Keratinocyte (primary cell): ENCODE measurements around the gene H3-3A. TPM values are rescaled to one million over a fixed set of nuclear protein-coding genes. Genes with fewer than 3 reads are reported as not detected.

Source experiments
- DNase-seq: peaks from one replicate; pipeline ENCODE4 v3.0.0-alpha.2; 2011; ENCODE audit warnings: low read depth, missing footprints, low spot score
- FAIRE-seq: peaks from 2 replicates; lab custom pipeline; 2011; peaks lifted over from hg19 to GRCh38; lab: Jason Lieb, UNC
- H2AFZ ChIP-seq: 2 replicates; pipeline ENCODE4 v1.6.0; 2012; ENCODE audit warnings: low read length, control low read depth, inconsistent platforms; ENCODE audit not compliant: control insufficient read depth
- H3K27ac ChIP-seq: 2 replicates; pipeline ENCODE4 v1.5.1; 2011; ENCODE audit warnings: low read length; ENCODE audit not compliant: control insufficient read depth, insufficient read depth
- H3K27me3 ChIP-seq: 3 replicates; pipeline ENCODE4 v1.6.0; 2011; ENCODE audit warnings: low read length; ENCODE audit not compliant: control insufficient read depth, insufficient read depth; ENCODE audit errors: extremely low read depth
- H3K36me3 ChIP-seq, 2 experiments: 2 replicates in 1 of 2; 3 replicates in 1 of 2; pipeline ENCODE4 v1.5.1; 2011; ENCODE audit warnings: low read length in 2 of 2, mild to moderate bottlenecking in 1 of 2; ENCODE audit not compliant: control insufficient read depth in 2 of 2, insufficient read depth in 2 of 2; ENCODE audit errors: extremely low read depth in 1 of 2
- H3K4me1 ChIP-seq: 3 replicates; pipeline ENCODE4 v1.5.1; 2011; ENCODE audit warnings: low read length; ENCODE audit not compliant: control insufficient read depth, insufficient read depth; ENCODE audit errors: extremely low read depth
- H3K4me2 ChIP-seq: 3 replicates; pipeline ENCODE4 v1.6.0; 2011; ENCODE audit warnings: low read depth, low read length; ENCODE audit not compliant: control insufficient read depth, insufficient read depth; ENCODE audit errors: extremely low read depth
- H3K4me3 ChIP-seq, 3 experiments: fragments of 200-600 bp in 1 of 3; sonication (generic) in 1 of 3; 2 replicates in 2 of 3; 3 replicates in 1 of 3; pipeline ENCODE4 v1.5.1; 2011 to 2016; ENCODE audit warnings: low read length in 3 of 3, mild to moderate bottlenecking in 3 of 3, control low read depth in 2 of 3, inconsistent platforms in 1 of 3, low read depth in 1 of 3, mixed read lengths in 1 of 3, mixed run types in 1 of 3, moderate library complexity in 1 of 3; ENCODE audit not compliant: control insufficient read depth in 2 of 3, insufficient read depth in 2 of 3; ENCODE audit errors: extremely low read depth in 1 of 3
- H3K79me2 ChIP-seq: 2 replicates; pipeline ENCODE4 v1.6.0; 2012; ENCODE audit warnings: low read length; ENCODE audit not compliant: control insufficient read depth, insufficient read depth
- H3K9ac ChIP-seq: 3 replicates; pipeline ENCODE4 v1.6.0; 2011; ENCODE audit warnings: low read length; ENCODE audit not compliant: control insufficient read depth, insufficient read depth; ENCODE audit errors: extremely low read depth
- H3K9me1 ChIP-seq: 3 replicates; pipeline ENCODE4 v1.6.0; 2011; ENCODE audit warnings: low read length; ENCODE audit not compliant: control insufficient read depth, insufficient read depth; ENCODE audit errors: extremely low read depth
- H3K9me3 ChIP-seq: 2 replicates; pipeline ENCODE4 v1.5.1; 2012; ENCODE audit warnings: low read depth, low read length; ENCODE audit not compliant: control insufficient read depth
- H4K20me1 ChIP-seq: 3 replicates; pipeline ENCODE4 v1.6.0; 2011; ENCODE audit warnings: low read length; ENCODE audit not compliant: control insufficient read depth, insufficient read depth; ENCODE audit errors: extremely low read depth
- EZH2 ChIP-seq: IDR thresholded peaks from one replicate; pipeline ENCODE4 v1.6.1; 2012; ENCODE audit warnings: inconsistent platforms, mild to moderate bottlenecking, low read length, moderate library complexity
- dilution Hi-C: fragments of 300-500 bp; cut with MboI; formaldehyde crosslinking; loops from one replicate; pipeline ENCODE4 v1.7.0; 2020; ENCODE audit warnings: low sequenced_read_pairs; ENCODE audit not compliant: extremely low pct_ligation_motif_present
- polyA plus RNA-seq, 5 experiments: library from polyadenylated mRNA; depleted of rRNA in 3 of 5; stranded (reverse) in 3 of 5; stranded (forward) in 1 of 5; unstranded in 1 of 5; fragments of >200 nt; gene quantifications; 1 replicate in 1 of 5; 2 replicates in 3 of 5; 3 replicates in 1 of 5; pipeline versions ENCODE4 v1.2.1 to v1.2.3, GENCODE V29; 2011 to 2012; ENCODE audit warnings: missing spikeins in 2 of 5, low read depth in 1 of 5, low replicate concordance in 1 of 5
- TF ChIP-seq, protein P1 (sequence below), 3 experiments: IDR thresholded peaks in 1 of 3; conservative IDR thresholded peaks in 1 of 3; optimal IDR thresholded peaks in 1 of 3; 2 replicates in 2 of 3; 3 replicates in 1 of 3; pipeline versions ENCODE3 to v1.5.1; 2011; ENCODE audit warnings: low read length in 3 of 3, mild to moderate bottlenecking in 3 of 3, moderate library complexity in 2 of 3, control low read depth in 1 of 3, inconsistent platforms in 1 of 3; ENCODE audit not compliant: insufficient read depth in 2 of 3; ENCODE audit errors: extremely low read depth in 1 of 3

H3-3A gene
- polyA plus RNA-seq, 1 donor (not counting 4 experiments of a cell fraction or from before 2014, with no cell fraction given) = 291 TPM

DNA sequence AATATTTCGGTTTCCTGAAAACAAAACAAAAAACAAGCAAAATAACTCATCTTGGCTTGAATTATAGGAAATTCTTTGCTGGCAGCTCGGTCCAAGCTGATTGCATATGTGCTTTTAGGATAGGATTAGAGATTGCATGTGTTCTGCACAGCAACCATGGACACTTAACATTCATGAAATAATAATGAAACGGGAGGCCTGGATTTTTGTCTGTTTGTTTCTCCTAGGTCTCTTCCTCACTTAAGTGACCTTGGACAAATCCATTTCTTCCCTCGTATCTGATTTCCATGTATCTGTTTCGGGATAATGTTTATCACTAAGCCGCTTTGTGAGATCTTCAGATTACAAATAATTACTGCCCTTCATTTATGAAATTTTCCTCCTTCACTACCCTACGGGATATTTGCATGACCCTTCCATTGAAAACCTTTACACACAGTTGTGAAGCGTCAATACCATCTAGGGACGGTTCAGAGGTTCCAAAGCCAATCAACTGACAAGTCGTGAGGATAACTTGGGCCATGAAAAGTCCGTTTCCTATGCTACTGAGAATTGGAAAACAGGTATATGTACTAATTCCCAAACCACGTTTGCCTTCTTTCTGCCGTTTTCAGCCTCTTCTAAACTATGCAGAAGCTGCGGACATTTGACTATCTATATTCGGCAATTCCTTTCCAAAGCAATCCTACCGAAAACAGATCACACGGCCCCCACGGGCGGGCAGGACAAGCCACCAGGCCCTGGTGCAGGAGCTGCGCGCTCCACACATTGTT lies 1.3 kb upstream of the H3-3A start:
- H3K4me3 ChIP-seq = peak overlapping the region; percentile 56 to 71 (median 66)
- no peaks in the 10 kb centered on the region for H3K9me1 ChIP-seq
- peak overlapping the region; percentile 77 for H2AFZ ChIP-seq
- H3K4me1 ChIP-seq = peaks cover 17% of the 10 kb centered on the region
- H3K9ac ChIP-seq = peak overlapping the region; percentile 81
- H3K9me3 ChIP-seq = no peaks in the 10 kb centered on the region
- peaks cover 6% of the 10 kb centered on the region in 2 experiments for H3K36me3 ChIP-seq
- H3K27ac ChIP-seq = peak overlapping the region; percentile 85
- dilution Hi-C loops = no loop called here
- H3K27me3 ChIP-seq = no peaks in the 10 kb centered on the region
- H3K79me2 ChIP-seq = peaks cover 31% of the 10 kb centered on the region
- H3K4me2 ChIP-seq = peak overlapping the region; percentile 82
- TF ChIP-seq, protein P1, sequence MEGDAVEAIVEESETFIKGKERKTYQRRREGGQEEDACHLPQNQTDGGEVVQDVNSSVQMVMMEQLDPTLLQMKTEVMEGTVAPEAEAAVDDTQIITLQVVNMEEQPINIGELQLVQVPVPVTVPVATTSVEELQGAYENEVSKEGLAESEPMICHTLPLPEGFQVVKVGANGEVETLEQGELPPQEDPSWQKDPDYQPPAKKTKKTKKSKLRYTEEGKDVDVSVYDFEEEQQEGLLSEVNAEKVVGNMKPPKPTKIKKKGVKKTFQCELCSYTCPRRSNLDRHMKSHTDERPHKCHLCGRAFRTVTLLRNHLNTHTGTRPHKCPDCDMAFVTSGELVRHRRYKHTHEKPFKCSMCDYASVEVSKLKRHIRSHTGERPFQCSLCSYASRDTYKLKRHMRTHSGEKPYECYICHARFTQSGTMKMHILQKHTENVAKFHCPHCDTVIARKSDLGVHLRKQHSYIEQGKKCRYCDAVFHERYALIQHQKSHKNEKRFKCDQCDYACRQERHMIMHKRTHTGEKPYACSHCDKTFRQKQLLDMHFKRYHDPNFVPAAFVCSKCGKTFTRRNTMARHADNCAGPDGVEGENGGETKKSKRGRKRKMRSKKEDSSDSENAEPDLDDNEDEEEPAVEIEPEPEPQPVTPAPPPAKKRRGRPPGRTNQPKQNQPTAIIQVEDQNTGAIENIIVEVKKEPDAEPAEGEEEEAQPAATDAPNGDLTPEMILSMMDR (optimal IDR thresholded peaks at IDR 0.05 in 1 of 3, IDR thresholded peaks at IDR 0.05 in 1 of 3, conservative IDR thresholded peaks at IDR 0.05 in 1 of 3; ENCODE audit: extremely low read depth in 1 of 3, insufficient read depth in 2 of 3, low read length in 3 of 3) = no peak
- no peak for TF ChIP-seq EZH2
- no peaks in the 10 kb centered on the region for H4K20me1 ChIP-seq
- no peak for DNase-seq
- FAIRE-seq = no peak

DNA sequence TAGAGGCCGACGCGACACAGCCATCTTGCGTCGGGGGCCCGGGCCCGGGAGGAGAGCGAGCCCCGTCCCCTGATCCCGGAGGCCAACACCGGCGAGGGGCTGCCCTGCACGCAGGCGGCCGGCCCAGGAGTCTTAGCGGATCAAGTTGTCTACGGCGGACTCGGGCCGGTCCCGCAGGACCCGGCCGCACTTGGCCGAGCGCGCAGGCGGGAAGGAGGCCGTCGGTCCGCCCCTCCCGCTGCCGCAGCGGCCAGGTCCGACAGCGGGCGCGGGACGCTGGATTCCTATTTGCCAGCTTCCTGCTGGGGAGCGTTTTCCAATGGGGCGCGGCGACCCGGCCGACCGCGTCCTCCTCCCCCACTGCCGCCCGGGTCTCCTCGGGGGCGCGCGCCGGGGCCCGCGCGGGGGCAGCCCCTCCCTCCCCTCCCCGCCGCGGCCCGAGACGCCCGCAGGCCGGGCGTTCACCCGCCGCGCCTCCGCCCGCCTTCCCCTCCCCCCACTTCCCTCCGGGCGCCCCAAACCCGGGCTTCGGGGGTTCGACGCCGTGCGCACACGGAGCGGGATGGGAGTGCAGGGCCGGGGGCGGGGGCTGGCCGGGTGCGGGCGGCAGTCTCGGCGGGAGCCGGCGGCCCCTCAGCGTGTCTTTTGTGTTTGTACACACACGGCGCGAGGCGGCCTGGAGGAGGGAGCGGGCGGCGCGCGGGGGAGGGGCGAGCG lies 517 bp upstream of the H3-3A start:
- H3K9me3 ChIP-seq = no peaks in the 10 kb centered on the region
- peak overlapping the region; percentile 82 for H3K4me2 ChIP-seq
- peaks cover 7 to 11% of the 10 kb centered on the region in 2 experiments for H3K36me3 ChIP-seq
- TF ChIP-seq, protein P1 (optimal IDR thresholded peaks at IDR 0.05 in 1 of 3, IDR thresholded peaks at IDR 0.05 in 1 of 3, conservative IDR thresholded peaks at IDR 0.05 in 1 of 3; ENCODE audit: extremely low read depth in 1 of 3, insufficient read depth in 2 of 3, low read length in 3 of 3) = no peak
- TF ChIP-seq EZH2 = no peak
- H3K4me3 ChIP-seq = peak overlapping the region; percentile 56 to 71 (median 66)
- H3K4me1 ChIP-seq = peaks cover 20% of the 10 kb centered on the region
- H3K9ac ChIP-seq = peak overlapping the region; percentile 81
- peak overlapping the region; percentile 85 for H3K27ac ChIP-seq
- H4K20me1 ChIP-seq = no peaks in the 10 kb centered on the region
- dilution Hi-C loops = no loop called here
- H3K27me3 ChIP-seq = no peaks in the 10 kb centered on the region
- DNase-seq = no peak
- peak overlapping the region; percentile 77 for H2AFZ ChIP-seq
- H3K9me1 ChIP-seq = no peaks in the 10 kb centered on the region
- FAIRE-seq = no peak
- peaks cover 39% of the 10 kb centered on the region for H3K79me2 ChIP-seq
